Tibial nerve (tissue), 4 donors: ENCODE data around the gene TCF7L1. TPM values are rescaled to one million over a fixed set of nuclear protein-coding genes. Genes with fewer than 3 reads are reported as not detected.

Experiments used
- DNase-seq, 2 donors: peaks; one replicate each; pipeline ENCODE4 v3.0.0-alpha.2; 2019; ENCODE audit warnings: low spot score in 2 of 2
- H3K27ac ChIP-seq, 4 donors: fragments of 200-600 bp; sonication (generic) in 3 of 4; one replicate each; pipeline ENCODE4 v1.5.1; 2017 to 2019; ENCODE audit warnings: mild to moderate bottlenecking in 1 of 4
- H3K27me3 ChIP-seq, 2 donors: fragments of 200-600 bp; sonication (generic) in 1 of 2; one replicate each; pipeline versions ENCODE4 v1.5.1 to v1.6.0; 2017 to 2019
- H3K36me3 ChIP-seq, 3 donors: fragments of 200-600 bp; sonication (generic); one replicate each; pipeline ENCODE4 v1.5.1; 2018 to 2019
- H3K4me1 ChIP-seq, 4 donors: fragments of 200-600 bp; sonication (generic) in 3 of 4; one replicate each; pipeline ENCODE4 v1.5.1; 2017 to 2019
- H3K4me3 ChIP-seq, 4 donors: fragments of 200-600 bp; sonication (generic) in 3 of 4; one replicate each; pipeline ENCODE4 v1.5.1; 2017 to 2019; ENCODE audit warnings: mild to moderate bottlenecking in 1 of 4, moderate library complexity in 1 of 4
- H3K9me3 ChIP-seq, 4 donors: fragments of 200-600 bp; sonication (generic) in 3 of 4; one replicate each; pipeline ENCODE4 v1.5.1; 2017 to 2019
- CTCF ChIP-seq, 5 experiments: fragments of 200-600 bp in 3 of 5; fragments of 450-650 bp in 2 of 5; sonication (generic) in 3 of 5; IDR thresholded peaks; one replicate each; pipeline ENCODE4 v1.5.1; 2016 to 2019; ENCODE audit warnings: antibody characterized with exemption in 5 of 5, mild to moderate bottlenecking in 3 of 5, moderate library complexity in 2 of 5
- EP300 ChIP-seq, 2 donors: sonication (generic); formaldehyde crosslinking; IDR thresholded peaks; one replicate each; pipeline ENCODE4 v1.6.1; 2017; ENCODE audit warnings: antibody characterized with exemption in 2 of 2, mild to moderate bottlenecking in 1 of 2
- POLR2A ChIP-seq, 2 donors: fragments of 450-650 bp; IDR thresholded peaks; one replicate each; pipeline ENCODE4 v1.6.1; 2017; ENCODE audit warnings: antibody characterized with exemption in 2 of 2, mild to moderate bottlenecking in 2 of 2, moderate library complexity in 2 of 2
- WGBS, 2 donors: methylation state at CpG; one replicate each; pipeline ENCODE4 v1.1.5; 2018; 5-methylcytosine and 5-hydroxymethylcytosine counted together
- total RNA-seq, 4 donors: library from RNA; depleted of rRNA; stranded (reverse); fragments of >200 nt; gene quantifications; one replicate each; pipeline ENCODE4 v1.1.0, GENCODE V29; 2016

Gene TCF7L1
- total RNA-seq, 4 donors from 2014 or later: 3.7 to 14.1 (median 7.1) TPM

- WGBS, 2 donors: 69 to 75% methylated on average over 18 of the region's 18 CpGs
- peaks cover 0 to 70% (median 27%) of the 10 kb centered on the region in 4 donors for H3K4me1 ChIP-seq
- TF ChIP-seq CTCF (IDR thresholded peaks at IDR 0.05) (no peak), POLR2A (IDR thresholded peaks at IDR 0.05) (no peak), EP300 (IDR thresholded peaks at IDR 0.05) (no peak)
- no peak overlapping the region for H3K4me3 ChIP-seq
- H3K36me3 ChIP-seq: no peaks in the 10 kb centered on the region
- H3K27me3 ChIP-seq: no peaks in the 10 kb centered on the region
- H3K9me3 ChIP-seq: no peaks in the 10 kb centered on the region
- no peak for DNase-seq
- no peak overlapping the region for H3K27ac ChIP-seq
Measured at GRCh38 chr2:85160966-85161960, 28.1 kb downstream of the TCF7L1 start.

- H3K36me3 ChIP-seq: no peaks in the 10 kb centered on the region
- H3K9me3 ChIP-seq: no peaks in the 10 kb centered on the region
- TF ChIP-seq CTCF (IDR thresholded peaks at IDR 0.05) (no peak), POLR2A (IDR thresholded peaks at IDR 0.05) (no peak), EP300 (IDR thresholded peaks at IDR 0.05) (peak in 1 of 2 donors; percentile 27)
- WGBS, 2 donors: 16 to 33% methylated on average over 8 of the region's 8 CpGs
- peak; percentile 19 to 51 for DNase-seq
- peaks cover 0 to 58% (median 24%) of the 10 kb centered on the region in 4 donors for H3K4me1 ChIP-seq
- H3K27me3 ChIP-seq: no peaks in the 10 kb centered on the region
- H3K4me3 ChIP-seq: no peak overlapping the region
- H3K27ac ChIP-seq: peak overlapping the region in 2 of 4 donors; percentile 41 to 62
Measured at GRCh38 chr2:85162746-85163301, 29.6 kb downstream of the TCF7L1 start.

- Histone ChIP-seq H3K27me3 (no peaks in the 10 kb centered on the region), H3K27ac (peak overlapping the region in 2 of 4 donors; percentile 36 to 62), H3K36me3 (no peaks in the 10 kb centered on the region), H3K4me1 (peaks cover 0 to 57% (median 24%) of the 10 kb centered on the region in 4 donors), H3K9me3 (no peaks in the 10 kb centered on the region), H3K4me3 (no peak overlapping the region)
- 40 to 45% methylated on average over 3 of the region's 3 CpGs for WGBS, 2 donors
- TF ChIP-seq CTCF (IDR thresholded peaks at IDR 0.05): no peak
- TF ChIP-seq EP300 (IDR thresholded peaks at IDR 0.05): no peak
- no peak for TF ChIP-seq POLR2A (IDR thresholded peaks at IDR 0.05)
- DNase-seq: no peak
Measured at GRCh38 chr2:85163675-85164074, 30.5 kb downstream of the TCF7L1 start.

- H3K27ac ChIP-seq: peak overlapping the region in 1 of 4 donors; percentile 36
- 34 to 39% methylated on average over 8 of the region's 8 CpGs for WGBS, 2 donors
- no peaks in the 10 kb centered on the region for H3K36me3 ChIP-seq
- DNase-seq: no peak
- peaks cover 0 to 57% (median 24%) of the 10 kb centered on the region in 4 donors for H3K4me1 ChIP-seq
- no peak overlapping the region for H3K4me3 ChIP-seq
- TF ChIP-seq CTCF (IDR thresholded peaks at IDR 0.05) (peak in 2 of 5 experiments; percentile 11), POLR2A (IDR thresholded peaks at IDR 0.05) (no peak), EP300 (IDR thresholded peaks at IDR 0.05) (no peak)
- H3K9me3 ChIP-seq: no peaks in the 10 kb centered on the region
- no peaks in the 10 kb centered on the region for H3K27me3 ChIP-seq
Measured at GRCh38 chr2:85164145-85164569, 31.0 kb downstream of the TCF7L1 start.
